ENCODE measurements around the gene ISG20.

Gene ISG20

GRCh38 chr15:88695101-88695500 is 56.3 kb downstream of the ISG20 start:
- no peak for DNase-seq

GRCh38 chr15:88695691-88696251 is 57.0 kb downstream of the ISG20 start:
- DNase-seq: no peak

- DNase-seq: no peak
These were observed 57.4 kb downstream of the ISG20 start for GRCh38 chr15:88696254-88696653.

- no peak for DNase-seq
These were observed 58.5 kb downstream of the ISG20 start for GRCh38 chr15:88697276-88697675.

- DNase-seq: no peak
These were observed 61.0 kb downstream of the ISG20 start for GRCh38 chr15:88699861-88700260.

- DNase-seq: no peak
These were observed 61.9 kb downstream of the ISG20 start for GRCh38 chr15:88700716-88701115.

- DNase-seq: peak in 1 of 2 experiments; percentile 7
These were observed 62.8 kb downstream of the ISG20 start for GRCh38 chr15:88701561-88702095.

GRCh38 chr15:88702983-88703382 is 64.2 kb downstream of the ISG20 start:
- DNase-seq: no peak

GRCh38 chr15:88703533-88703932 is 64.7 kb downstream of the ISG20 start:
- no peak for DNase-seq

- DNase-seq: no peak
These were observed 66.3 kb downstream of the ISG20 start for GRCh38 chr15:88704791-88705768.

GRCh38 chr15:88705769-88706165 is 67.0 kb downstream of the ISG20 start:
- no peak for DNase-seq
